H1 (cell line): Measurements from ENCODE around the gene GOLGA3.

ENCODE experiments used
- CHD1 ChIP-seq: IDR thresholded peaks from 2 replicates; pipeline ENCODE4 v1.6.1; 2012; ENCODE audit warnings: low read depth, low read length, improper control_type of control experiment
- CREB1 ChIP-seq: IDR thresholded peaks from 2 replicates; pipeline ENCODE4 v1.6.1; 2012; ENCODE audit warnings: inconsistent platforms
- CTCF ChIP-seq, 3 experiments: IDR thresholded peaks; 1 replicate in 2 of 3; 2 replicates in 1 of 3; pipeline versions ENCODE4 v1.5.1 to v1.6.1; 2011; ENCODE audit warnings: low read length in 3 of 3, mild to moderate bottlenecking in 3 of 3, inconsistent platforms in 2 of 3, low read depth in 1 of 3, moderate library complexity in 1 of 3; ENCODE audit not compliant: insufficient read depth in 1 of 3; ENCODE audit errors: control extremely low read depth in 1 of 3
- EP300 ChIP-seq, 2 experiments: IDR thresholded peaks; 1 replicate in 1 of 2; 2 replicates in 1 of 2; pipeline ENCODE4 v1.6.1; 2011 to 2012; ENCODE audit warnings: low read depth in 2 of 2, low read length in 2 of 2, mild to moderate bottlenecking in 2 of 2, borderline replicate concordance in 1 of 2, inconsistent platforms in 1 of 2, moderate library complexity in 1 of 2
- EZH2 ChIP-seq: fragments of 200-600 bp; sonication (generic); IDR thresholded peaks from 2 replicates; pipeline ENCODE4 v1.7.1; 2012; ENCODE audit warnings: low read depth, mild to moderate bottlenecking, moderate library complexity, low read length, inconsistent platforms; ENCODE audit not compliant: severe bottlenecking
- GABPA ChIP-seq: IDR thresholded peaks from 2 replicates; pipeline ENCODE4 v1.6.1; 2011; ENCODE audit warnings: mild to moderate bottlenecking, low read length, moderate library complexity, borderline replicate concordance; ENCODE audit not compliant: insufficient read depth
- MAX ChIP-seq: IDR thresholded peaks from 2 replicates; pipeline ENCODE4 v1.6.1; 2012; ENCODE audit warnings: inconsistent platforms
- POLR2A ChIP-seq, 2 experiments: IDR thresholded peaks; 1 replicate in 1 of 2; 2 replicates in 1 of 2; pipeline ENCODE4 v1.6.1; 2011; ENCODE audit warnings: low read depth in 2 of 2, low read length in 2 of 2, mild to moderate bottlenecking in 2 of 2; ENCODE audit errors: control extremely low read depth in 1 of 2
- POLR2AphosphoS5 ChIP-seq: IDR thresholded peaks from 2 replicates; pipeline ENCODE4 v1.6.1; 2011; ENCODE audit warnings: low read depth, low read length
- RNF2 ChIP-seq: fragments of 200-900, 300-1000 bp; sonication (generic); IDR thresholded peaks from 2 replicates; pipeline ENCODE4 v1.7.1; 2016; ENCODE audit warnings: borderline replicate concordance, low read depth, mild to moderate bottlenecking, antibody characterized with exemption, low read length; ENCODE audit not compliant: poor library complexity, severe bottlenecking; ENCODE audit errors: missing control alignments
- SIN3A ChIP-seq, 2 experiments: IDR thresholded peaks in 1 of 2; conservative IDR thresholded peaks in 1 of 2; 2 replicates each; pipeline ENCODE4 v1.6.1; 2011 to 2012; ENCODE audit warnings: low read length in 2 of 2, improper control_type of control experiment in 1 of 2, low read depth in 1 of 2, mild to moderate bottlenecking in 1 of 2
- YY1 ChIP-seq: IDR thresholded peaks from 2 replicates; pipeline ENCODE4 v1.6.1; 2011; ENCODE audit warnings: low read depth, mild to moderate bottlenecking, low read length

DNA sequence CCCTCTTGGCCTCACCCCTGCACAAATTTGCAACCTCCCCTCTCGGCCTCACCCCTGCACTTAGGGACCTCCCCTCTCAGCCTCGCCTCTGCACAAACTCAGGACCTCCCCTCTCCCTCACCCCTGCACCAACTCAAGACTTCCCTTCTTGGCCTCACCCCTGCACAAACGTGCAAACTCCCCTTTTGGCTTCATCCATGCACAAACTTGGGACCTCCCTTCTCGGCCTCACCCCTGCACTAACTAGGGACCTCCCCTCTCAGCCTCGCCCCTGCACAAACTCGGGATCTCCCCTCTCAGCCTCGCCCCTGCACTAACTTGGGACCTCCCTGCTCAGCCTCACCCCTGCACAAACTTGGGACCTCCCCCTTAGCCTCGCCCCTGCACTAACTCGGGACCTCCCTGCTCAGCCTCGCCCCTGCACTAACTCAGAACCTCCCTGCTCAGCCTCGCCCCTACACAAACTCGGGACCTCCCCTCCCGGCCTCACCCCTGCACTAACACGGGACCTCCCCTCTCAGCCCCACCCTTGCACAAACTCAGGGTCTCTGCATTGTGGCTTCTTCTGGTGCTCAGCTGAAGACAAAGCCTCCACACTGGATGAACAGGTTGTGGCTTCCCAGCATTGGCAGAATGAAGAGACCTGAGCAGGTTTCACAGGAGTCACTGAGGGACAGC, 11.0 kb upstream of the GOLGA3 start:
- no peak for TF ChIP-seq POLR2A (IDR thresholded peaks at IDR 0.05; ENCODE audit: control extremely low read depth in 1 of 2, low read depth in 2 of 2, low read length in 2 of 2)
- TF ChIP-seq POLR2AphosphoS5: no peak
- no peak for TF ChIP-seq CTCF (IDR thresholded peaks at IDR 0.05; ENCODE audit: control extremely low read depth in 1 of 3, insufficient read depth in 1 of 3, low read depth in 1 of 3, low read length in 3 of 3)
- TF ChIP-seq RNF2: no peak
- no peak for TF ChIP-seq GABPA
- TF ChIP-seq CHD1: no peak
- no peak for TF ChIP-seq CREB1
- no peak for TF ChIP-seq YY1
- TF ChIP-seq EP300 (IDR thresholded peaks at IDR 0.05; ENCODE audit: borderline replicate concordance in 1 of 2, low read depth in 2 of 2, low read length in 2 of 2): no peak
- no peak for TF ChIP-seq SIN3A (conservative IDR thresholded peaks at IDR 0.05 in 1 of 2, IDR thresholded peaks at IDR 0.05 in 1 of 2; ENCODE audit: low read depth in 1 of 2, low read length in 2 of 2)
- no peak for TF ChIP-seq EZH2
- no peak for TF ChIP-seq MAX
